Right lobe of liver (tissue), 4 donors: ENCODE measurements around the gene NDUFS2.

Experiments
- CTCF ChIP-seq, 4 donors: fragments of 200-600 bp in 3 of 4; fragments of 450-650 bp in 1 of 4; IDR thresholded peaks; one replicate each; pipeline versions ENCODE4 v1.5.1 to v1.8.0; 2016 to 2022; ENCODE audit warnings: antibody characterized with exemption in 4 of 4, mild to moderate bottlenecking in 2 of 4
- POLR2A ChIP-seq: fragments of 450-650 bp; IDR thresholded peaks from one replicate; pipeline ENCODE4 v1.6.1; 2017; ENCODE audit warnings: antibody characterized with exemption, mild to moderate bottlenecking
- donor health status: DM: no; HTN: no; CAD: no.
- donor health status: DM: no; HTN: no; CAD: no.
- donor health status: DM: no; HTN: yes; CAD: no.

- TF ChIP-seq CTCF (IDR thresholded peaks at IDR 0.05) (no peak), POLR2A (no peak)
Observed at GRCh38 chr1:161182214-161182613, 20.0 kb upstream of the NDUFS2 start.
